ENCODE measurements around the gene SUSD1.

DNA sequence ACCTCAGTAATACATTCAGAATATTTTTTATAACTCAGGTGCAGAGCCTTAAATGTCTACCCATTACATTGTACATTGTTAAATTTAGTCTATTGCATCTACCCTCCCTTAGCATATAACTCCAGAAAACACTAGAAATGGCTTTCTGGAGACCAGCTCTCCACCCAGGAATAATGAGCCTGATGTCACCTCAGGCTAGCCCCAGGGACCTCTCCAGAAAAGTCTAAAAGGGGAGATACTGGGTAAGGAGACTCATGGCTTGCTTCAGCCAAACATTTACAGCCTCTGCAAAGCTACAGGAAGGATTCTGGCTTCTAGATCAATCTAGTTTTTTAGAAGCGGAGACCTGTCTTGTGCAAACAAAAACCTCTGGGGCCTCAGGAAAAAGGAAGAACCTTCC, 13.8 kb upstream of the SUSD1 start:
- TF ChIP-seq TAF1 (IDR thresholded peaks at IDR 0.05; ENCODE audit: borderline replicate concordance, low read depth, low read length) (no peak), EP300 (IDR thresholded peaks at IDR 0.05; ENCODE audit: borderline replicate concordance in 1 of 2, low read depth in 1 of 2, low read length in 1 of 2) (no peak), EZH2phosphoT487 (IDR thresholded peaks at IDR 0.05; ENCODE audit: borderline replicate concordance, low read depth) (no peak)
- TF ChIP-seq, protein P1, sequence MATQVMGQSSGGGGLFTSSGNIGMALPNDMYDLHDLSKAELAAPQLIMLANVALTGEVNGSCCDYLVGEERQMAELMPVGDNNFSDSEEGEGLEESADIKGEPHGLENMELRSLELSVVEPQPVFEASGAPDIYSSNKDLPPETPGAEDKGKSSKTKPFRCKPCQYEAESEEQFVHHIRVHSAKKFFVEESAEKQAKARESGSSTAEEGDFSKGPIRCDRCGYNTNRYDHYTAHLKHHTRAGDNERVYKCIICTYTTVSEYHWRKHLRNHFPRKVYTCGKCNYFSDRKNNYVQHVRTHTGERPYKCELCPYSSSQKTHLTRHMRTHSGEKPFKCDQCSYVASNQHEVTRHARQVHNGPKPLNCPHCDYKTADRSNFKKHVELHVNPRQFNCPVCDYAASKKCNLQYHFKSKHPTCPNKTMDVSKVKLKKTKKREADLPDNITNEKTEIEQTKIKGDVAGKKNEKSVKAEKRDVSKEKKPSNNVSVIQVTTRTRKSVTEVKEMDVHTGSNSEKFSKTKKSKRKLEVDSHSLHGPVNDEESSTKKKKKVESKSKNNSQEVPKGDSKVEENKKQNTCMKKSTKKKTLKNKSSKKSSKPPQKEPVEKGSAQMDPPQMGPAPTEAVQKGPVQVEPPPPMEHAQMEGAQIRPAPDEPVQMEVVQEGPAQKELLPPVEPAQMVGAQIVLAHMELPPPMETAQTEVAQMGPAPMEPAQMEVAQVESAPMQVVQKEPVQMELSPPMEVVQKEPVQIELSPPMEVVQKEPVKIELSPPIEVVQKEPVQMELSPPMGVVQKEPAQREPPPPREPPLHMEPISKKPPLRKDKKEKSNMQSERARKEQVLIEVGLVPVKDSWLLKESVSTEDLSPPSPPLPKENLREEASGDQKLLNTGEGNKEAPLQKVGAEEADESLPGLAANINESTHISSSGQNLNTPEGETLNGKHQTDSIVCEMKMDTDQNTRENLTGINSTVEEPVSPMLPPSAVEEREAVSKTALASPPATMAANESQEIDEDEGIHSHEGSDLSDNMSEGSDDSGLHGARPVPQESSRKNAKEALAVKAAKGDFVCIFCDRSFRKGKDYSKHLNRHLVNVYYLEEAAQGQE (IDR thresholded peaks at IDR 0.05; ENCODE audit: low read depth, low read length): no peak
- TF ChIP-seq, protein P2, sequence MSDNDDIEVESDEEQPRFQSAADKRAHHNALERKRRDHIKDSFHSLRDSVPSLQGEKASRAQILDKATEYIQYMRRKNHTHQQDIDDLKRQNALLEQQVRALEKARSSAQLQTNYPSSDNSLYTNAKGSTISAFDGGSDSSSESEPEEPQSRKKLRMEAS (IDR thresholded peaks at IDR 0.05; ENCODE audit: low read depth): no peak

All from SK-N-SH (cell line).